ENCODE data around the gene SNRPD2.
"Not testable (repeated sequence)": the region's sequence is repeated elsewhere in the genome, so short reads cannot be mapped to it uniquely, and the experiment has no call there.

Gene SNRPD2

GRCh38 chr19:45701676-45702075, 9.9 kb upstream of the SNRPD2 start:
- no peak for DNase-seq

- peak; percentile 68 to 74 for DNase-seq
Observed at GRCh38 chr19:45693106-45693788, 1.5 kb upstream of the SNRPD2 start.

GRCh38 chr19:45692187-45693105, 693 bp upstream of the SNRPD2 start, which contains the start of gene QPCTL:
Gene QPCTL, plus strand, starts transcription at chr19:45692666. Its CDS starts 38 bp downstream, at chr19:45692704.
- peak; percentile 100 for DNase-seq

- DNase-seq, result no peak
Observed at GRCh38 chr19:45687599-45687998, 4.2 kb downstream of the SNRPD2 start.

- not testable (repeated sequence) for DNase-seq
Observed at GRCh38 chr19:45685045-45685444, 6.7 kb downstream of the SNRPD2 start.

- DNase-seq, result no peak
Observed at GRCh38 chr19:45682908-45683307, 8.8 kb downstream of the SNRPD2 start.

GRCh38 chr19:45682117-45682516, 9.6 kb downstream of the SNRPD2 start:
- DNase-seq, result no peak

GRCh38 chr19:45681391-45682015, 10.2 kb downstream of the SNRPD2 start:
- peak; percentile 77 for DNase-seq

- peak; percentile 38 to 39 for DNase-seq
Observed at GRCh38 chr19:45677351-45678230, 14.2 kb downstream of the SNRPD2 start.

- DNase-seq, result no peak
Observed at GRCh38 chr19:45676851-45677263, 14.9 kb downstream of the SNRPD2 start.

GRCh38 chr19:45674946-45675345, 16.8 kb downstream of the SNRPD2 start:
- no peak for DNase-seq

GRCh38 chr19:45670670-45671453, 20.9 kb downstream of the SNRPD2 start:
- peak; percentile 82 to 86 for DNase-seq

- DNase-seq, result peak in 1 of 2 donors; percentile 36
Observed at GRCh38 chr19:45668342-45668871, 23.3 kb downstream of the SNRPD2 start.

GRCh38 chr19:45667620-45668341, 24.0 kb downstream of the SNRPD2 start, which contains the start of gene GIPR:
Gene GIPR, plus strand, starts transcription at chr19:45668221. Its CDS starts 1,300 bp downstream, at chr19:45669521.
- DNase-seq, result peak; percentile 78 to 85

- DNase-seq, result peak in 1 of 2 donors; percentile 23
Observed at GRCh38 chr19:45664575-45664974, 27.2 kb downstream of the SNRPD2 start.

- DNase-seq, result no peak
Observed at GRCh38 chr19:45663800-45664199, 28.0 kb downstream of the SNRPD2 start.

GRCh38 chr19:45660636-45661035, 31.1 kb downstream of the SNRPD2 start:
- no peak for DNase-seq

- no peak for DNase-seq
Observed at GRCh38 chr19:45659096-45659729, 32.5 kb downstream of the SNRPD2 start.

- no peak for DNase-seq
Observed at GRCh38 chr19:45657520-45658167, 34.1 kb downstream of the SNRPD2 start.

Data from inflammatory macrophage (primary cell).